ENCODE results near the gene PLXDC2.
"Not testable (repeated sequence)": the region's sequence is repeated elsewhere in the genome, so short reads cannot be mapped to it uniquely, and the experiment has no call there.

Gene PLXDC2

DNA sequence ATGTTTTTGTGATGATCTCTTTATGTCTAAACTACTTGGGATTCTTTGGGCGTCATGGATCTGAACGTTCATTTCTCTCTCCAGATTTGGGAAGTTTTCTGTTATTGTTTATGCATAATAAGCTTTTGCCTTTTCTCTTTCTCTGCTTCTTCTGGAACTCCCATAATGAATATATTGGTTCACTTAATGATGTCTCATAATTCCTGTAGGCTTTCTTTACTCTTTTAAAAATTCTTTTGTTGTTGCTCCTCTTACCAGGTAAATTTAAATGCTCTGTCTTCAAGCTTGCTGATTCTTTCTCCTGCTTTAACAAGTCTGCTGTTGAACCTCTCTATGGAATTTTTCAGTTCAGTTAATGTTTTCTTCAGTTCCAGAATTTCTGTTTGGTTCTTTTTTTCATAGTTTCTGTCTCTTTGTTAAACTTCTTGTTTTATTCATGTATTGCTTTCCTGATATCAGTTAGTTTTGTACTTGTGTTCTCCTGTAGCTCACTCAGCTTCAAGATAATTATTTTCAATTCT lies 317.5 kb downstream of the PLXDC2 start:
- no peak for DNase-seq

DNA sequence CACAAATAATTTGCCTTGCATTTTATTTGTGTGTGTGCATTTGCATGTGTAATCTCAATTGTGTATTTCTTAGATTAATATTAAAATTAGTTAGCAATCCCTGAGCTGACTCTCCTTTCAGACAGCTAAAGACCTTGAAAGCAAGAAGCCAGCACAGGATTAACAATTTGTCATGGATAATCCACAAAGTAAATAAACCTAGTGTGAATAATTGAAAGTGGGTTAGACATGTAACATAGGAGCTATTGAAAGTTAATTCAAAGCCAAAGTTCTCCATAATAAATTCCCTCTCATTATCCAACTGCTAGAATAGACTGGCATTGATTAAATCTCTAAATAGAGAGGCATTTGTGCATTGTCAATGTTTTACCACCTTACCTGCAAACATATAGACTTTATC lies 326.1 kb downstream of the PLXDC2 start:
- no peak for DNase-seq

DNA sequence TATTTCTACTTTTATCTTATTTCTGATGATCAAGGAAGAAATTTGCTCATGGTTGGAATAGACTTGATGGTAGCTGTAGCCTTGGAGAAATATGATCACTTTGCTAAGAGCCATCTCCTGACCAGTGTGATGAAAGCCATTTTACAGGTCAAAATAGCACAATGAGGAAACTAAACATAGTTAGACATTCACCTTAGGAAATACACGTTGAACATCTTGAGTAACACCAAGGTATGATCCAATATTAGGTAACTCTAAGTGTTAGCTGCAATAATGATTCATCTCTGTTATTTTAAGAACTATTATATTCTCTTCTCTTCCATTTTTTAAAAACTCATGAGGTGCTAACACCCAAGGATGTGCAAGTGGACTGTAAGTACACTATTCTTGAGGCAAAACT lies 328.0 kb downstream of the PLXDC2 start:
- DNase-seq, result no peak

DNA sequence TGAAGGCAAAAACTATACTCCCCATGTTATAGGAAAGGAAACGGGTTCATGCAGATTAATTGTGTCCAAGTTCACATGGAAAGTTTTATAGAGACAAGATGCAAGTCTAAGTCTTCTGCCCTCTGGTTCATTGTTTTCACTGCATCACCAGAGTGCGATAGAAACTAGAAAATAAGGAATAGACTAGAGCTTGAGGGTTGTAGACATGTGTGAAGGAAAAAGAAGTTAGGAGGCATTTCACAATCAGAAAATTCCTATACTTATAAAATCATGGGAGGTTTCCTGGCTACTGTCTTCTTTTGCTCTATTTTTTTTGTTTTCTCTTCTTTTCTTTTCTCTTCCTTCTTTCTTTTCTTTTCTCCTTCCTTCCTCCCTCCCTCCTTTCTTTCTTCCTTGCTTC lies 329.8 kb downstream of the PLXDC2 start:
- DNase-seq, result no peak

DNA sequence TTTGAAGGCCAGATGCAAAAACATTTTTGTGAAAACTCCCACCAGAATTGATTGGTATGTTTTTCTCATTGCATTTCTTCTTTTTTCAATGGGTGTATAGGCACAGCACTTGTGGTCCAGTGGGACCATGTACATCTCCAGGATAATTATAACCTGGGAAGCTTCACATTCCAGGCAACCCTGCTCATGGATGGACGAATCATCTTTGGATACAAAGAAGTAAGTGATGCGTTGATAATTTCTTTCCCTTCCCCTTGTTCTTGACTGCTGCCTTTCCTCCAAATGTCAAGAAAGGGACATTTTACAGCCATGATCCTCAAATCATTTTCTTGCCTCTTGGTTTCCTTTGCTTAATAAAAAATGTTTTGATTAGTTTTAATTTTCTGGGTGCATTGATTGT lies 331.5 kb downstream of the PLXDC2 start:
- DNase-seq, result no peak

DNA sequence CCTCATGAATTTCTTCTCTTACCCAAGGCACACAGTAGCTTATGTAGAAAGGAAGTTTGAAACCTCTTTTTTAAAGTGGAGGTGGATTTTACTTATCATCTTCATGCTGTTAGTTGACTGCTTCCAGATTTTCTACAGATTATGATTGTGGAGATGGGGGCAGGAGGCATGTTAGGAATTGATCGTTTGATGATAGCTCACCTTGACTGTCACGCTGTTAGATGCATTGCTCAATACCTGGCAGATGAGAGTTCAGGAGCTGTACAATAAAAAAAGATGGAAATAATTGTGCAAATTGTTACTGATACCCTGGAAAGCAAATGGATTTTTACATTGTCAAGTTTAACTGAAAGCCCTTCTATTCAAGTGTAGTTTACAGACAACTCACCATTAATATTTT lies 340.3 kb downstream of the PLXDC2 start:
- no peak for DNase-seq

DNA sequence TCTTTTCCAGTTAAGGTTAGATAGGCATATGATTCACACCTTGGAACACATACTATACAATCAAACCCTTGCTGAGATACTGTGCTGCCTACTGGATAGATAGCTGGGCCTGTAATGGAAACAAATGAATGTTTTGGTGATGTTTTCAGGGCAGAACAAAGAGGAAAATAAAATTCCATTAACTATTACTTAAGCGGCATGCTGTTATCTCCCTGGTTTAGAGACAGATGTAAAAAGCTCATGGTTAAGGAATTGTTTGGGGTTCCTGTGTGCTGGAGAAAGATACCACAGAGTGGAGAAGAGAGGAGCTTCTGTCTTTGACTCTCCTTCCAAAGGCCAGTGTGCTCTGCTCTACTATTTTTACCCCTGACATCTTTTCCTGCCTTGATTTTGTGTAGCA lies 341.1 kb downstream of the PLXDC2 start:
- no peak for DNase-seq

DNA sequence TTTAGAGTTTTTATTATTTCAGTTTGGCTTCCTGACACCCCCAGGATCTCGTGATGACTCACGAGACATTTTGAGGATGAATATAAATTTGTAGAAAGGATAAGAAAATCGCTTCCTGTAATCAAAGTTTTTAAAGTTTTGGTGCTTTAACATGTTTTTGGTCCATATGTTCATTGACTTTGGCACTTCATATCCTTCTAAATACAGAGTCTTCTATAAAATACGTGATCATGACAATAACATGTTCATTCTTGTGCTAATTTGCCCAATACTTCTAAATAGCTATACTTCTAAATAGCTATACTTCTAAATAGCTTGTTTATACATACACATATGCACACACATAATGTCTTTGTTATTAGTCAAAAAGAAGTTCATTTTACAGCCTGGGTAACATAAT lies 341.9 kb downstream of the PLXDC2 start:
- no peak for DNase-seq

DNA sequence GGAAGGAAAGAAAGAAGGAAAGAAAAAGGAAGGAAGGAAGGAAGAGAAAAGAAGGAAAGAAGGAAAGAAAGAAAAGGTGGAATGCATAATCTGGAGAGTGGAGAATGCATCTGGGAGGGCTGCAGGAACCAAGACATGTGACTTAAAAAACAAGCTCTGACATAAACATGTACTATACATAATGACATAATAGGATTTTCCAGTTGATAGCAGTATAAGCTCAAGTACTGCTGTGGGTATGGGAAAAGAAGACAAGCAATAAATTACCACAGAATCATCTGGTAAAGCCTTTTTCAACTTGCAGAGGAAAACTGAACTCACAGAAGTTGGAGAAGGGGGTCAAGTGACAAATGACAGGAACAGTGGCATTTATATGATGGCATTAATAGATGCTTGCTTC lies 345.9 kb downstream of the PLXDC2 start:
- no peak for DNase-seq

DNA sequence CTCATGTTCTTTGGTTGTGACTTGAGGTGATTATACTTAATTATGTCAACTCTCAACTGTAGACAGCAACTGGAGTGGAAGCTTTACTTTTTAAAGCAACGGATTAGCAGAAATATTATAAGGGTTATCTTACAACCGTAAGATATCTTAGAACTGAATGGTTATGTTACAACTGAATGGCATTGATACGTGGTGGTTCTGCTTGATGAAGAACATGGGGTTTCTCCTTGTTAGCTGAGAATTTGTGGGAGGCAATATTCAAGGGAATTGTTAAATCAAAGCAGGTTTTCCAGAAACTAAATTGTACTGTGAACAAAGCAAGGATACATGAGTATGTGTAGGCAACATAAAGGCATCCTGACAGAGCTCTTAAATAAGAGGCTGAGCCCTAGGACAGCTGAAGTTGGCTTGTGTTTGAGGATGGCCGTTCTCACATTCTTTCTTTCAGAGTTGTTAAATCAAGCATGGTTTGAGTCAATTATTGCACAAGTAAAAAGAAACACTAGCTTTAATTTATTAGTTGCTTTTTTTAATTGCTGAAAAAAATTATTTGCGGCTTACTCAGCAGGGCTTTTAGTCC lies 350.0 kb downstream of the PLXDC2 start:
- no peak for DNase-seq

DNA sequence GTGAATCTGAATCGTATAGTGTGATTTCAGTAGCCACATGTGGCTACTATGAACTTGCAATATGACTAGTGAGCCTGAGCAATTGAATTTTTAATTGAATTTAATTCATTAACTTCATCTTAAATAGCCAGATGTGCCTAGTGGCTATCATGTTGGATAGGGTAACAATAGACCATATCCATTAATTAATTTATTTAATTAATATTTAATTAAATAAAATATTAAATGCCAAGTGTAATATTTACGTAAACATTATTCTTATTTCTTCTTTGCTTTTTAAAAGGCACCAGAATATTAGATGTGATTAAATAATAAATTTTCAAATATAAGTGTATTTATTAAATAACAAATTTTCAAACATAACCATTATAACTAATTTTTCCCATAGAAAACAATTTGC lies 354.4 kb downstream of the PLXDC2 start:
- no peak for DNase-seq

DNA sequence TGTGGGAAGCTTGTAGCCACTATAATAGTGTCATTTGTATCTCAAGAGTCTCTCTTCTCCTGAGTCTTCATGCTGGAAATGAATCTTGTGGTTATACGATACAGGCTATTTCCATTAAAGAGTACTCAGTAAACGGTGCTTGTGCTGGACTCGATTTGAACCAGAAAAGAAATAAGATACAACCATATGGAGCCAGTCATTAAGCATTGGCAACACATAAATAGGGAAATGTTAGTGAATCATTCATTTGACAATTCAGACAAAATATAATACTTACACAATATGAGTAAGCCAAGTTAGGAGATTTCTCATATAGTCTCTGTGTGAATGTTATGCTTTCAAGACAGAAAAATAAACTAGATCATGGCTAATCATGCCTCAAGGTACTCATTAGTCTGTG lies 356.8 kb downstream of the PLXDC2 start:
- DNase-seq, result no peak

DNA sequence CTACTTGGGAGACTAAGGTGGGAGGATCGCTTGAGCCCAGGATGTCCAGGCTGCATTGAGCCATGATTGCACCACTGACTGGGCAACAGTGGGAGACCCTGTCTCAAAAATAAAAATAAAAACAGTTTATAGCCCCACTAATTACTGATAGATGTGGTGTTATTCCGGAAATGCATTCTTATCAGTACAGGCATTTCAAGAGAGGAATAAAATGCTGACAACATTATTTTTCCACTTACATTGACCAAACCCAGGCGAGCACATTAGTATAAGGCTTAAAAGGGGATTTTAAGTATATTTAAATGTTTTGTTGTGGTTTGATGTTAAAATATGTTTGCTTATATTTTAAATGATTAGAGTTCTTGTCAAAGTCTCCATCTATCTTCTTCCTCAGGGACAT lies 359.5 kb downstream of the PLXDC2 start:
- no peak for DNase-seq

DNA sequence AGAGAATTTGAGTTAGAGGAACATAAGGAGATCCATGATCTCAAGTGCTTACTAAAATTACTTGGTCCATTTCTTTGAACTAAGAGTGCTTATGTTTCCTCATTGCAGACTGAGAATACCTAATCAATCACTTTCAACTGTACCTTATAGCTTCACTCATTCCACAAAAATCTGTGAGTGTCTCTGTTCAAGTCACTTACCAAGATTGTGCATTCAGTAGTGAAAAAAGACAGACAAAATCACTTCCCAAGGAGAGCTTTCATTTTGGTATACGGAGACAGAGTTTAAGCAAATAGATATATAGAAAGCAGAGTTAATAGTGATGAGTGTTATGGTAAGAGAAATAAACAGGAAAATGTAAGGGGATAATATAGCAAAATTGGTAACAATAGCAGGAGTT lies 364.5 kb downstream of the PLXDC2 start:
- DNase-seq, result no peak

DNA sequence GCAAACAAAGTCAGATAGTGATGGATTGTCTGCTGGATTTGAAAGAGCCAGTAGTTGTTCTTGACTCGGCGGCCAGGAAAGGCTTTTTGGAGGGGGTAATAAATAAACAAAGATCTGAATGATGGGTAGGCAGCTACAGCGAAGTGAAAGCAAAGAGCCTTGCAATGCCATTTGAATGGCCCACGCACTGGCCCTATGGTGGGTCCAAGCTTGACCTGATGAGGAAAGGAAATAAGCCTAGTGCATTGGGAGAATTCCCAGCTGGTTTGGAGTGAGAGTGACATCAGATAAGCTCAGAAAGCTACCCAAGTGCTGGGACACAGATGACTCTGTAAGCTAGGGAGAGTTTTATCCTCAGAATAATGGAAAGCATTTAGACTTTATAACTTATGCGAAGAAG lies 365.2 kb downstream of the PLXDC2 start:
- no peak for DNase-seq

DNA sequence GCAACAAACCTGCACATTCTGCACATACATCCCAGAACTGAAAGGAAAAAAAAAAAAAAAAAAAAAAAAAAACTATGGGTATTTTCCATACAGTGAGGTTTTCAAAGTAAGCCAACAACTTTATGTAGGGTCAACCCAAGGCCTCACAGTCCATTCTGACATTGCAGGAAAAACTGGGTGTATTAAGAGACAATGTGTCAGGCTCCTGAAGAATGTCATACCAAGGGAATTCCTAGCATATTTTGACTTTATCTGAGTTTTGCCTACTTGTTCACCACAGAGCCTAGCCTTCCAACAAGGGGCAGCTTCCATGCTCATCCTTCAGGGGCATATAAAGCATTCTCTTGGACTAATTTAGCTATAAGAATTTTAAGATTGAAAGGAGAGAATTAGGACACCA lies 368.9 kb downstream of the PLXDC2 start:
- DNase-seq, result no peak

DNA sequence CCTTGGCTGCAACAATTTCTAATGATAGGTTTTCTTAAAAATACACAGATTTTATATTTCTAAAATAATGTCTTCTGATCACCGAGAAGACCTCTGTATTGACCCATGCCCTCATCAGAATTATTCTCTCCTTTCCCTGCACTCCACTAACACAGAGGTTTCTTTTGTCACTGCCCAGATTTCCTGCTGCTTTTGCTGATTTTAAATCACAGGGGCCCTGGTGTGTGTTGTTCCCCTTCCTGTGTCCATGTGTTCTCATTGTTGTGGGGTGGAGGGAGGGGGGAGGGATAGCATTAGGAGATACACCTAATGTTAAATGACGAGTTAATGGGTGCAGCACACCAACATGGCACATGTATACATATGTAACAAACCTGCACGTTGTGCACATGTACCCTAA lies 375.2 kb downstream of the PLXDC2 start:
- DNase-seq, result not testable (repeated sequence)

DNA sequence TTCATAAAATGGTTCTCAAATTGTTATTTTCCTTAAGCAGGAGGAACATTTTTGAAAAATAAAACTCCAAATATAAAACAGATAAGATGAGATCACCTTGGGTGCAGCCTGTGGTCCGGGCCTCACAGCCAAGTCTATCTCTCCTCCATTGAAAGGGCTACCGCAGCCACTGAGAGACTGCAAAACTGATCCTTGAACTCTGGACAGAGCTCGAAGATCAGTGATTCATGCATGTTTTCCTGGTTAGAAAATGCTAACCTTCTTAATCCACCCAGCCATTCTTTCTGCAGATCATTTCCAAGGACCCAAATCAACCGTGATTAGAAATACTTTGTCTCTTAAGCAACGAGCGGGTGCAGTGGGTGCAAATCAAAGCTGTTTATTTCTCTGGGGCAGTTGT lies 378.8 kb downstream of the PLXDC2 start:
- no peak for DNase-seq

DNA sequence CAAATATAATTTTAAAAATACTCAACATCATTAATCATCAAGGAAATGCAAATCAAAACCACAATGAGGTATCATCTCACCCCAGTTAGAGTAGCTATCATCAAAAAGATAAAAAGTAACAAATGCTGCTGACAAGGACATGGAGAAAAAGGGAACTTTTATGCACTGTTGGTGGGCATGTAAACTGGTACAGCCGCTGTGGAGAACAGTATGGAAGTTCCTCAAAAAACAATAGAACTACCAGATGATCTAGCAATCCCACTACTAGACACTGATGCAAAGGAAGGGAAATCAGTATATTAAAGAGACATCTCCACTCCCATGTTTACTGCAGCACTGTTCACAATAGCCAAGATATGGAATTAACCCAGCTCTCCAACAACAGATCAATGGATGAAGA lies 384.5 kb downstream of the PLXDC2 start:
- no peak for DNase-seq

DNA sequence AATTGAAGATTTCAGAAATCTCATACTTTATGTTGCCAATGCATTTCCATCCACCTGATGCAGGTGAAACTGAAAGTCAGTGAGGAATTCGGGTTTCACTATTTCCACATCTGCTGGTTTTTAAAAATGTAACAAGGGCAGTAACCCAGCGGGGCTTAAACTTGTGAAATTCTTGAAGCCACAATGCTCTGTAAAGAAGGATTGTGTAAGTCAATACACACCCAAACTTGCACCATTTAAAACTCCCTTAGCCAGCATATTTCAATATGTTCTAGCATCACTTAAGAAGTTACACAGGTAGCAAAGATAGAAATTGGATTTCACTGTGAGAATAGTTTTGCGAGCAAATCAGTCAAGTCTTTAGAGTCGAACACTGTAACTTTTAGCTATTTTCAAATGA lies 386.1 kb downstream of the PLXDC2 start:
- DNase-seq, result no peak

DNA sequence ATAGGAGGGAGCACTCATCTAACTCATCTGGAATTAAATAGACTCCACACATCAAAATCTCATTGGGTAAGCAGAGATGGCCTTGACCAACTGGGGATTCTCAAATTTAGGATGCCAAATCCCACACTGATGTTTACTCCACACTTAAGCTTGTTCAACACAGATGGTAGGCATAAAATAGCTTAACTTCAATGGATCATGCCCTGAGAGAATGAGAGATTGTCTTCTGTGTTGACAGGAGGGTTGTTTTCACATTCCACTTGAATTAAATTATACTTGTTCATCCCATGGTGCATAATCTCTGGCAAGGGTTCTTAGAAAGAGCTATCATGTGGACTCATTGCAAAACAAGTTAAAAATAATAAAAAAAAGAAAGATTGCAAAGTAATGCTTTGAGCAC lies 391.4 kb downstream of the PLXDC2 start:
- DNase-seq, result no peak

DNA sequence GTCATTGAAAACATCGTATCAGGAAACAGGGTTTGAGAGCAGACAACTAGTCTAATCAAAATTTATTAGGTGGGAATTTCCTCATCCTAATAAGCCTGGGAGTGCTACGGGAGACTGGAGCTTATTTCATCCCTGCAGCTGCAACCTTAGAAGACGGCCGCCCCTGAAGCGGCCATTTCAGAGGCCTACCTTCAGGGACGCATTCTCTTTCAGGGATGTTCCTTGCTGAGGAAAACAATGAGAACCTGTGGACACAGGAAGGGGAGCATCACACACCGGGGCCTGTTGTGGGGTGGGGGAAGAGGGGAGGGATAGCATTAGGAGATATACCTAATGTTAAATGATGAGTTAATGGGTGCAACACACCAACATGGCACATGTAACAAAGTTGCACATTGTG lies 392.9 kb downstream of the PLXDC2 start:
- DNase-seq, result not testable (repeated sequence)

DNA sequence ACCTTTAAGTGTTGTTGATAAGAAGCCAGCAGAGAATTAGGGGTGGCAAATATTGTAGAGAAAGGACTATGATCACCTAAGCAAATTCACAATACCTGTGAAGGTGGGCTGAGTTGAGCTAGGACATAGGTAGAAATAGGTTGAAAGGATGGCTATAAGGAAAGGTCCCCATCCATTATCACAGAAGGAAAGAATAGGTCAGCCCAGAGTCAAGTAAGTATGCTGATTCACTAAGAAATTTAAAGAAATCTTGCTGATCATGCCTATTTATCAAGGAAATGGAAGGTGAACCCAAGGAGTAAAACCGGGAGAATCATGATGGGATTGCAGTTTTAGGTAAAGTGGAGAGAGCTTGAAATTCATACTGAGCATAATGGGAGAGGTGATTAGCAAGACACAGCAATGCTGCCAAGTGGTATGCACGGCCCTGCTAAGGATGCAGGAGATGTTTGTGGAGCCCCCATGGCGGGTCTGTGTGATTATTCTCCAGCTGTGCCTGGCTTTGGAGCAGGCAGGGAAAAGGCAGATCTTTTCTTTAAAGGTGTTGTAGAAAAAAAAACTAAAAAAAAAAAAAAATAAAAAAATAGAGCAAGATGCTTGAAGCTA lies 399.4 kb downstream of the PLXDC2 start:
- DNase-seq, result no peak

DNA sequence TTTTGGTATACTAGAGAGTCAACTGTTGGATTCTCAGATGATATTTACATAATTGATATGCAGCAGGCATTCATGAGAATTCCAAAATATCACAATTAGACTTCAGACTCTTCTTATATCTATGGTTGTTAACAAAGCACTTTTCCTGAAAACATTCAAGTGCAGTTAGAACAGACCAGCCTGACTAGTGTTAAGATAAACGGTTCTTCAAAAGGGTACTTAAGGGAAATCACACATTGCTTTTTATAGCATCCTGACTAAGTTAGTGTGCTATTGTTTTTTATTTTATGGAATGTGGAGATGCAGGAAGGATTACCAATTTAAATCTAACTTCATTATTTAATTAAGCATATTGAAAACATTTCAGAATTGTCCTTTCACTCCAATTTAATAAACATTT lies 405.1 kb downstream of the PLXDC2 start:
- DNase-seq, result no peak

DNA sequence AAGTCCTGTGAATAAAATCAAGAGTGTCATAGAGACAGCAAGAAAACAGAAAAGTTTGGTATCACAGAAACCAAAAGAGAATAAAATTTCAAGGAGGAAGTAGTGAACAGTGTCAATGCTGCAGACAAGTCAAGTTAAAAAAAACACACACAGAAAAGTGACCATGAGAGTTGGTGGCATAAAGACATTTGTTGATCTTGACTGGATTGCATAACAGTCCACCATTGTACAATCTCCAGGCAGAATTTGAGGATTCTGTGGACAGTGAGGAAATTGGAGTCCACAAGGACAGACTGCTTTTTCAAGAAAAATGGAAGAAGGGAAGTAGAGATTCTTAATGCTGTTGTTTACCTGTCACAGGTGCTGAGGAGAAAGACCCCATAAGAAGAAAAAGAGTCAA lies 412.5 kb downstream of the PLXDC2 start:
- DNase-seq, result no peak
